Measurements from ENCODE around the gene TOMM7.

The TOMM7 gene

DNA sequence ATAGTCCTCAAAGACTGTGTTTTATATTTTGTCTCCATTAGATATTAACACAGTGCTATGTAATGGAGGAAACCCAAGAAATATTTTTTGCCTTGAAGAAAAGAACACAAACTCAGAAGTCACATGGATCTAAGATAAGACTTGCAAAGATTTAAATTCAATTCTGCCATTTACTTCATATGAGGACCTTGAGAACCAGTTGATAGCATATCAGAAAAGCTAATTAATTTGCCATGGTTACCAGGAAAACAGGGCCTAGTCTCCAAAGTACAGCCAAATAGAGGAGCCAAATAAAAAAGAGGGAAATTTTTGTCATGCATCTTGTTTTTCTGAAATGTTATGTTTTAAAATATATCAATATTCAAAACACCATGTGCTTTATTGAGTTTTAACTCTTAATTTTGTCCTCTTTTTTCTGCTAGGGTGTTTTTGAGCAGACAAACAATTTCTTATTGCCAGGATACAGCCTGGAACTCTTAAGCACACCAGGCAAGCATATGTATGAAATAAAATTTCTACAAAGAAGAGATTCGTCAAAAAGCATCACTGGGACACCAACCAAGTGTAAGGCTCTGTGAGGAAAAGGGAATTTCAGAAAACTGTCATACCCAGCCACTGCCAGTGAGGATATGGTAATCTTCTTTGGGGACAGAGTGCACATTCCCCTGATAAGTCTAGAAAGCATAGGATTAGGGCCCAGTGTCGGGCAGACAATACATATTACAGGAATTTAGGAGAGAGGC, 10.6 kb upstream of the TOMM7 start:
- no peak overlapping the region for H3K9ac ChIP-seq (ENCODE audit: low read length)
- H3K4me1 ChIP-seq (ENCODE audit: control insufficient read depth, insufficient read depth, low read length): no peaks in the 10 kb centered on the region
- H3K4me3 ChIP-seq (ENCODE audit: low read length): no peak overlapping the region
- H3K27me3 ChIP-seq (ENCODE audit: control insufficient read depth, insufficient read depth, low read length): no peaks in the 10 kb centered on the region
- no peaks in the 10 kb centered on the region for H3K36me3 ChIP-seq (ENCODE audit: control insufficient read depth, insufficient read depth, low read length)
- H3K9me3 ChIP-seq (ENCODE audit: control insufficient read depth, low read length): no peaks in the 10 kb centered on the region

DNA sequence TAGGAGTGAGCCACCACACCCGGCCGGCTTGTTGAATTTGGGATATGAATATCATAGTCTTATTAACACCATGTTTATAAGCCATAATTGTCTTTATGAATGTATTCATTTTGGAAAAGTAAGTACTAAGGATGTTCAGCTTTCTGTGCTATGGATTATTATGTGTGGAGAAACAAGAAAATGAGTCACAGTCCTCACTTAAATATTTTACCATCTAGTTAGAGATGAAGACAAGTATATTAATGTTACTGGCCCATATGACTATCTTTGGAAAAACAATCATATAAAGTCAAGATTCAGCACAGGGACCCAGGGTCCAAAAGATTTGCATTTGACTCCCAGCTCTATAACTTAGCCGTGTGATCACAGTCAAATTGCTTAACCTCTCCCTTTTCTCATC, 9.8 kb upstream of the TOMM7 start:
- Histone ChIP-seq H3K4me1 (ENCODE audit: control insufficient read depth, insufficient read depth, low read length) (no peaks in the 10 kb centered on the region), H3K4me3 (ENCODE audit: low read length) (no peak overlapping the region), H3K9ac (ENCODE audit: low read length) (no peak overlapping the region), H3K36me3 (ENCODE audit: control insufficient read depth, insufficient read depth, low read length) (no peaks in the 10 kb centered on the region), H3K27me3 (ENCODE audit: control insufficient read depth, insufficient read depth, low read length) (no peaks in the 10 kb centered on the region), H3K9me3 (ENCODE audit: control insufficient read depth, low read length) (no peaks in the 10 kb centered on the region)

DNA sequence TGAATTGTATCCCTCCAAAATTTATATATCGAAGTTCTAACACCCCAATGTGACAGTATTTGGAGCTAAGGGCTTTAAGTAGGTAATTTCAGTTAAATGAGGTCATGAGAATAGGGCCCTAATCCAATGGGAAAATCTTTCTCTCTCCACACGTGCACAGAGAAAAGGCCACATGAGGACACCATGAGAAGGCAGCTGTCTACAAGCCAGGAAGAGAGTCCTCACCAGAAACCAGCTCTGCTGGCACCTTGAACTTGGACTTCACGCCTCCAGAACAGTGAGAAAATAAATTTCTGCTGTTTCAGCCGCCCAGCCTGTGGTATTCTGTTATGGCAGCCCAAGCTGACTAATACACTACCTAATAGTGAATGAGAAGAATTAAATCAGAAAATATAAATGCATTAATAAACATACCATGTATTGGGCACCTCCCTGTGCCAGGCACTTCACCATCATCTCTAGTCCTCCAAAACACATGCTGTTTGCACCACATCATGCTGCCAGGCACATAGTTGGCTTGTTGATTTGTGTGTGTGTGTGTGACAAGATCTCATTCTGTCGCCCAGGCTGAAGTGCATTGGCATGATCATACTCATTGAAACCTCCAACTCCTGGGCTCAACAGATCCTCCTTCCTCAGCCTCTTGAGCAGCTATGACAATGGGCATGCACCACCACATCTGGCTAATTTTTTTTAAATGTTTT, 9.1 kb upstream of the TOMM7 start:
- Histone ChIP-seq H3K9ac (ENCODE audit: low read length) (no peak overlapping the region), H3K27me3 (ENCODE audit: control insufficient read depth, insufficient read depth, low read length) (peaks cover 3% of the 10 kb centered on the region), H3K36me3 (ENCODE audit: control insufficient read depth, insufficient read depth, low read length) (no peaks in the 10 kb centered on the region), H3K4me3 (ENCODE audit: low read length) (no peak overlapping the region), H3K4me1 (ENCODE audit: control insufficient read depth, insufficient read depth, low read length) (no peaks in the 10 kb centered on the region), H3K9me3 (ENCODE audit: control insufficient read depth, low read length) (no peaks in the 10 kb centered on the region)

DNA sequence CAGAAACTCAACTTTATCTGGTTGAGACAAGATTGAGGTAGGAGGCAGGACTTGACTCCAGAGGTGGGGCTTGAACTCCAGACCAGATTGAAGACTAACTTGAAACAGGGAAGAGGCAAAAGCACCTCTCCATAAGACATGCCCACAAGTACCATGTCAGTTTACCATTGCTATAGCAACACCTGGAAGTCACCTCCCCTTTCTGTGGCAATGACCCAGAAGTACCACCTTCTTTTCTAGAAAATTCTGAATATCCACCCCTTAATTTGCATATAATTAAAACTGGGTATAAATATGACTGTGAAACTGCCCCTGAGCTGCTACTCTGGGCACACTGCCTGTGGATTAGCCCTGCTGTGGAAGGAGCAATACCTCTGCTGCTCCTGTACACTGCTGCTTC, 4.9 kb upstream of the TOMM7 start:
- H3K36me3 ChIP-seq (ENCODE audit: control insufficient read depth, insufficient read depth, low read length): no peaks in the 10 kb centered on the region
- no peak overlapping the region for H3K4me3 ChIP-seq (ENCODE audit: low read length)
- peaks cover 6% of the 10 kb centered on the region for H3K27me3 ChIP-seq (ENCODE audit: control insufficient read depth, insufficient read depth, low read length)
- no peaks in the 10 kb centered on the region for H3K9me3 ChIP-seq (ENCODE audit: control insufficient read depth, low read length)
- peaks cover 5% of the 10 kb centered on the region for H3K4me1 ChIP-seq (ENCODE audit: control insufficient read depth, insufficient read depth, low read length)
- H3K9ac ChIP-seq (ENCODE audit: low read length): no peak overlapping the region

DNA sequence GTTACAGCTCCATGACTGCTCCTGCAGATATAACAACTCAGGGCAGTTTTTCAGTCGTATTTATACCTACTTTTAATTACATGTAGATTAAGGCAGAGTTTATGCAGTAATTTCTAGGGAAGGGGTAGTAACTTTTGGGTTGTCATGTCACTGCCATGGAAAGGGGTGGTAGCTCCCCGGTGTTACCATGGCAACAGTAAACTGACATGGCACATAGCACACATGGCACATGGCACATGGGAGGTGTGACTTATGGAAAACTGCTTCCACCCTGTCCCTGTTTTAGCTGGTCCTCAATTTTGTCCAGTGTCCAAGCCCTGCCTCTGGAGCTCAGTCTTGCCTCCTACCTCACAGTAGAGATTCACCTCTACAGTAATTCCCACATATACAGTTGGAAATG, 3.9 kb upstream of the TOMM7 start:
- H3K4me1 ChIP-seq (ENCODE audit: control insufficient read depth, insufficient read depth, low read length): peaks cover 9% of the 10 kb centered on the region
- peaks cover 6% of the 10 kb centered on the region for H3K27me3 ChIP-seq (ENCODE audit: control insufficient read depth, insufficient read depth, low read length)
- H3K9ac ChIP-seq (ENCODE audit: low read length): no peak overlapping the region
- H3K9me3 ChIP-seq (ENCODE audit: control insufficient read depth, low read length): no peaks in the 10 kb centered on the region
- no peaks in the 10 kb centered on the region for H3K36me3 ChIP-seq (ENCODE audit: control insufficient read depth, insufficient read depth, low read length)
- no peak overlapping the region for H3K4me3 ChIP-seq (ENCODE audit: low read length)

DNA sequence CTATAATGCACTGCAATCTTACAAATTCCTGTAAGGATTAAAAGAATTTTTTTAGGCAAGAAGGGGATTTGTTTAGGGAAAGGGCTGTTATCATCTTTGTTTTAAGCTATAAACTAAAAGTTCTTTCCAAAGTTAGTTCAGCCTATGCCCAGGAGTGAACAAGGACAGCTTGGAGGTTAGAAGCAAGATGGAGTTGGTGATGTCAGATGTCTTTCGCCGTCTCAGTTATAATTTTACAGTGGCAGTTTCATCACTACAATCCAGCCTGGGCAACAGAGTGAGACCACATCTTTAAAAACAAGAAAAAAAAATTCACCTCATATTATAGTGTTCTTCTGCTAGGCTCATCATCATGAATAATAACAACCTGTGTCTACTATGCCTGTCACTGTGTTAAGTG, 2.1 kb upstream of the TOMM7 start:
- no peak overlapping the region for H3K4me3 ChIP-seq (ENCODE audit: low read length)
- H3K4me1 ChIP-seq (ENCODE audit: control insufficient read depth, insufficient read depth, low read length): peaks cover 27% of the 10 kb centered on the region
- H3K9me3 ChIP-seq (ENCODE audit: control insufficient read depth, low read length): no peaks in the 10 kb centered on the region

DNA sequence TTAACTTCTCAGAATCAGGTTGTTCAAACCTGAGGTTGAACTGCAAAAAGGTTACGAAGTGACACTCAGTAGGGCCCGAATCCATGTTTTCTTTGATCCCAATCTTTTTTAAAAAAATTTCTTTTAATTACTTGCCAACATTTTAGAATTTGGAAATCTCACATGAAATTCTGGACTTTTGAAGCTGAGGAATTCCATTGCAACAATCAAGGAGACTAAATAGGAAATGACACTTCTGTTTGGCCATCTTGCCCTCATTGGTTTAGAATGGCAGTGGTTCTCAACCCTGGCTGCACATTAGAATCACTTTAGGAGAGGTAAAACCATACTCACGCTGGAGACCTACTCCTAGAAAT, 471 bp upstream of the TOMM7 start:
- H3K27me3 ChIP-seq (ENCODE audit: control insufficient read depth, insufficient read depth, low read length): peaks cover 6% of the 10 kb centered on the region
- H3K36me3 ChIP-seq (ENCODE audit: control insufficient read depth, insufficient read depth, low read length): no peaks in the 10 kb centered on the region
- H3K4me1 ChIP-seq (ENCODE audit: control insufficient read depth, insufficient read depth, low read length): peaks cover 27% of the 10 kb centered on the region
- H3K4me3 ChIP-seq (ENCODE audit: low read length): peak overlapping the region; percentile 83
- H3K9me3 ChIP-seq (ENCODE audit: control insufficient read depth, low read length): no peaks in the 10 kb centered on the region
- H3K9ac ChIP-seq (ENCODE audit: low read length): peak overlapping the region; percentile 93

More for the DNA sequence above, 2.1 kb upstream of the TOMM7 start:
- no peaks in the 10 kb centered on the region for H3K36me3 ChIP-seq (ENCODE audit: control insufficient read depth, insufficient read depth, low read length)
- H3K27me3 ChIP-seq (ENCODE audit: control insufficient read depth, insufficient read depth, low read length): peaks cover 6% of the 10 kb centered on the region
- H3K9ac ChIP-seq (ENCODE audit: low read length): no peak overlapping the region

DNA sequence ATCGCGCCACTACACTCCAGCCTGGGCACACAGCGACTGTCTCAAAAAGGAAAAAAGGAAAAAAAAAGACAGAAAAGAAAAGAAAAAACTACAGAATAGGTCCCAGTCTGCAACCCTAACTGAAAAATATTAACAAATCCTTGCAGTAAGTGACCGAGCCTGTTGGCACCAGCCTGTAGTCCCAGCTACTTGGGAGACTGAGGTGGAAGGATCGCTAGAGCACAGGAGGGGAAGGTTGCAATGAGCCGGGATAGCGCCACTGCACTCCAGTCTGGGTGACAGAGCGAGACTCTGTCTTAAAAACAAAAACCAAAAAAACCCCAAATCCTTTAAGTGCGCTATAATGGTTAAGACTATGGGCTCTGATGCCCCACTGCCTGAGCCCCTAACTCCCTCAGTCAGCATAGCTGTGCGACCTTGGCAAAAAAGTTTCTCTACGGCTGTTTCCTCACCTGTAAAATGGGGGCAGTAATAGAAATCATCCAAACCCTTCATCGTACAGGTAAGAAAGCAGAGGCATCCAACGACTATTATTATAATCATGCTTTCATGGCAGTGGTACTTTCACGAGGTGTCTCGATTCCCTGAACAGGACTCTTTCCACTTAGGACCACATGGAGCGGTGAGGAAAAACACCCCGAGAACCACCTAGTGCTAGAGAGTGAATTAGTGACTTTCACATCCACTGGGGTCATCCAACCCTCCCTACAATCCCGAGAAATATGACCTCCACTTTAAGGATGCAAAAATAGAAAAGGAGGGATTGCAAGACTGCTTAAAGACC, 755 bp downstream of the TOMM7 start:
- H3K4me1 ChIP-seq (ENCODE audit: control insufficient read depth, insufficient read depth, low read length): peaks cover 27% of the 10 kb centered on the region
- H3K36me3 ChIP-seq (ENCODE audit: control insufficient read depth, insufficient read depth, low read length): no peaks in the 10 kb centered on the region
- no peaks in the 10 kb centered on the region for H3K9me3 ChIP-seq (ENCODE audit: control insufficient read depth, low read length)
- peak overlapping the region; percentile 83 for H3K4me3 ChIP-seq (ENCODE audit: low read length)
- H3K27me3 ChIP-seq (ENCODE audit: control insufficient read depth, insufficient read depth, low read length): peaks cover 5% of the 10 kb centered on the region
- peak overlapping the region; percentile 93 for H3K9ac ChIP-seq (ENCODE audit: low read length)

DNA sequence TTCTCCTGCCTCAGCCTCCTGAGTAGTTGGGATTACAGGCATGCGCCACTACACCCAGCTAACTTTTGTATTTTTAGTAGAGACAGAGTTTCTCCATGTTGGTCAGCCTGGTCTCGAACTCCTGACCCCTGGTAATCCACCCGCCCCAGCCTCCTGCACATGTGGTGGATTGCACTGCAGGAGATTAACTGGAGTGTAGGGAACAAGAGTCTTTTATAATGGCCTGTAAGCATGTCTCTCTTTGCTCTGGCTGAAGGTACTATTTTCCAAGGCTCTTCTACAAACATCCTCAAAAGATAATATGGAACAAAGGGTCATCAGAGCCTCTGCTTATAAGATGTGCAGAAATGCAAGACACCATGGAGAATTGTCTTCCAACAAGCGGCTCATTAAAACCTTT, 3.2 kb downstream of the TOMM7 start:
- H3K4me3 ChIP-seq (ENCODE audit: low read length): no peak overlapping the region
- H3K9me3 ChIP-seq (ENCODE audit: control insufficient read depth, low read length): no peaks in the 10 kb centered on the region
- H3K27me3 ChIP-seq (ENCODE audit: control insufficient read depth, insufficient read depth, low read length): no peaks in the 10 kb centered on the region
- H3K4me1 ChIP-seq (ENCODE audit: control insufficient read depth, insufficient read depth, low read length): peaks cover 30% of the 10 kb centered on the region
- H3K36me3 ChIP-seq (ENCODE audit: control insufficient read depth, insufficient read depth, low read length): no peaks in the 10 kb centered on the region
- H3K9ac ChIP-seq (ENCODE audit: low read length): no peak overlapping the region

DNA sequence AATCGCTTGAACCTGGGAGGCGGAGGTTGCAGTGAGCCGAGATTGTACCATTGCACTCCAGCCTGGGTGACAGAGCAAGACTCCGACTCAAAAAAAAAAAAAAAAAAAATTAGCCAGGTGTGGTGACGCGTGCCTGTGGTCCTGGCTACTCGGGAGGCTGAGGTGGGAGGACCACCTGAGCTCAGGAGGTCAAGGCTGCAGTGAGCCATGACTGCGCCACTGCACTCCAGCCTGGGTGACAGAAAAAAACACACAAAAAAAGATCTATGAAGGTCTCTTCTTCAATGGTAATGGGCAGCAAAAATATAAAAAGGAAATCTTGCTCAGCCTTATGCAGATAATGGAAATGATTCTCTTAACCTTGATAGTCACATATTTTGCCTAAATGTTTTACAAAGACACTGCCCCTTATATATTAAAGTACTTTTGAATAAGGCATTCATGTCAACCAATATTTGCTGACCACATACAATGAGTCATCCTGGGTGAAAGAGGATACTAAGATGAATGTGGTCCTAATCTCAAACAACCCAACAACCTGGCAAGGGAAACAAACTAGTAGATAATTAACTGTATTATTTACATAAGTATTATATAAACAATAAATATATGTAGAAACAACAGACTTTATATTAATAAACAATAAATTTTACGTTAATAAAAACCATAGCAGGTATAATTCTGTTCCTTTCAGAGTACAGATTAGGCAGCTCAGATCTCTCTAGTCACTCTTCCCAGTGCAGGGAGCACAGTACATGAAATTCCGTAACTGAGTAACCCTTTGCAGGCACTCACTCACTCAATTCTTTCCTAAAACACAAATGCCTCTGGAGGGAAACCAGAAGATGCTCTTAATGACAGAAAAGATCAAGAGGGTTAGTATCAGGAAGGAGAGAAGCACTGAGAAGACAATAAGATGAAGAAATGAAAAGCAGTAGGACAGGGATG, 8.1 kb downstream of the TOMM7 start:
- H3K4me1 ChIP-seq (ENCODE audit: control insufficient read depth, insufficient read depth, low read length): peaks cover 3% of the 10 kb centered on the region
- no peak overlapping the region for H3K4me3 ChIP-seq (ENCODE audit: low read length)
- no peak overlapping the region for H3K9ac ChIP-seq (ENCODE audit: low read length)
- no peaks in the 10 kb centered on the region for H3K9me3 ChIP-seq (ENCODE audit: control insufficient read depth, low read length)
- H3K36me3 ChIP-seq (ENCODE audit: control insufficient read depth, insufficient read depth, low read length): no peaks in the 10 kb centered on the region
- H3K27me3 ChIP-seq (ENCODE audit: control insufficient read depth, insufficient read depth, low read length): no peaks in the 10 kb centered on the region

DNA sequence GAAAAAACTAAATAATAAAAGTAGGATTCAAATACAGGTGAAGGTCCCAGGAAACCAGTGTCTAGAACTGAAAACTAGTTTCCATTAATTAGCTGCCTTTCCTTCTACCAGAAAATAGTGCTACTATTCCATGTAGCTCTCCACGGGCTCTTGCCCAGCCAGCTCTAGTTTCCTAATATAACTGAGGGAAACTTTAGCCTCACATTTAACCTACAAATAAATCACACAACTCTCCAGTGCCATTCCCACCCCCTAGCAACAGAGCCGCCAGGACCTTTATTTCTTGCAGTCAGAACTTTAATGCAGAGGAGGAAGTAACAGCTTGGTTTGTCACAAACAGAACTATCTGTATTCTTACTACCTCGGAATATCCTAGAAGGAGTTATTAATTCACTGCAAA, 10.3 kb downstream of the TOMM7 start:
- Histone ChIP-seq H3K4me1 (ENCODE audit: control insufficient read depth, insufficient read depth, low read length) (peaks cover 3% of the 10 kb centered on the region), H3K36me3 (ENCODE audit: control insufficient read depth, insufficient read depth, low read length) (no peaks in the 10 kb centered on the region), H3K9ac (ENCODE audit: low read length) (no peak overlapping the region), H3K27me3 (ENCODE audit: control insufficient read depth, insufficient read depth, low read length) (no peaks in the 10 kb centered on the region), H3K9me3 (ENCODE audit: control insufficient read depth, low read length) (no peaks in the 10 kb centered on the region), H3K4me3 (ENCODE audit: low read length) (no peak overlapping the region)
